GM12878 (cell line): ENCODE results near the gene ARMH1. TPM values are rescaled to one million over a fixed set of nuclear protein-coding genes. Genes with fewer than 3 reads are reported as not detected.

Experiments
- ATAC-seq: fragments of 200-7000 bp; cut with Tn5 transposase; 3 replicates; pipeline ENCODE4 v1.9.1; 2020; ENCODE audit warnings: mild to moderate bottlenecking, moderate library complexity
- BruUV-seq: library from RNA; stranded (reverse); fragments of 400-500 nt; replicated peaks from 2 replicates; lab custom pipeline; 2021; lab: Mats Ljungman, UMichigan
- CTCF ChIA-PET: fragments of 300-600 bp; sonication (Branson Sonifier 250); formaldehyde crosslinking; extraction: SDS; loops from one replicate; lab custom pipeline; 2021; ENCODE audit warnings: inconsistent platforms; lab: Yijun Ruan, JAX
- POLR2A ChIA-PET: fragments of 350-600 bp; formaldehyde crosslinking; extraction: SDS; loops from one replicate; lab custom pipeline; 2021; ENCODE audit warnings: inconsistent platforms; lab: Charles Lee
- RAD21 ChIA-PET: fragments of 300-600 bp; sonication (Branson Sonifier 250); formaldehyde crosslinking; loops from one replicate; lab custom pipeline; 2023; ENCODE audit warnings: antibody characterized with exemption; ENCODE audit not compliant: unreplicated experiment; lab: Charles Lee
- SMC1A ChIA-PET: fragments of 300-600 bp; sonication (Branson Sonifier 250); formaldehyde crosslinking; loops from one replicate; lab custom pipeline; 2023; ENCODE audit not compliant: unreplicated experiment, uncharacterized antibody; lab: Charles Lee
- DNase-seq: peaks from one replicate; pipeline ENCODE4 v3.0.0-alpha.2; 2011; ENCODE audit warnings: low read depth, low spot score
- FAIRE-seq: peaks from 3 replicates; lab custom pipeline; 2011; peaks lifted over from hg19 to GRCh38; lab: Jason Lieb, UNC
- H2AFZ ChIP-seq: 2 replicates; pipeline ENCODE4 v1.6.0; 2011; ENCODE audit warnings: low read depth, low read length, control low read depth; ENCODE audit not compliant: control insufficient read depth
- H3K27ac ChIP-seq: 2 replicates; pipeline ENCODE4 v1.5.1; 2011; ENCODE audit warnings: control low read depth; ENCODE audit not compliant: control insufficient read depth, insufficient read depth
- H3K27me3 ChIP-seq, 2 experiments: replicated peaks in 1 of 2; 2 replicates each; pipeline versions ENCODE4 v1.6.0 to v1.6.1; 2011; ENCODE audit warnings: low read length in 1 of 2; ENCODE audit not compliant: control insufficient read depth in 2 of 2, insufficient read depth in 2 of 2
- H3K36me3 ChIP-seq, 2 experiments: 2 replicates each; pipeline ENCODE4 v1.5.1; 2011; ENCODE audit warnings: low read length in 1 of 2; ENCODE audit not compliant: control insufficient read depth in 2 of 2, insufficient read depth in 2 of 2
- H3K4me1 ChIP-seq: 2 replicates; pipeline ENCODE4 v1.6.1; 2011; ENCODE audit warnings: mild to moderate bottlenecking, low read length, moderate library complexity, mixed read lengths; ENCODE audit not compliant: control insufficient read depth, insufficient read depth
- H3K4me2 ChIP-seq: 2 replicates; pipeline ENCODE4 v1.6.0; 2011; ENCODE audit warnings: control low read depth; ENCODE audit not compliant: control insufficient read depth, insufficient read depth
- H3K4me3 ChIP-seq: fragments of 200-600 bp; sonication (generic); 2 replicates; pipeline ENCODE4 v1.5.1; 2016
- H3K79me2 ChIP-seq: 2 replicates; pipeline ENCODE4 v1.6.0; 2011; ENCODE audit warnings: low read length; ENCODE audit not compliant: control insufficient read depth, insufficient read depth
- H3K9ac ChIP-seq: 2 replicates; pipeline ENCODE4 v1.8.0; 2011; ENCODE audit warnings: low read length, control low read depth, mixed read lengths; ENCODE audit not compliant: control insufficient read depth, insufficient read depth
- H3K9me3 ChIP-seq: replicated peaks from 3 replicates; pipeline ENCODE4 v1.5.1; 2011; ENCODE audit warnings: mild to moderate bottlenecking, low read length; ENCODE audit not compliant: control insufficient read depth, insufficient read depth
- H4K20me1 ChIP-seq: 2 replicates; pipeline ENCODE4 v1.6.0; 2011; ENCODE audit not compliant: control insufficient read depth, insufficient read depth
- ATF2 ChIP-seq: IDR thresholded peaks from 2 replicates; pipeline ENCODE4 v1.6.1; 2012; ENCODE audit warnings: low read length, inconsistent platforms
- ELK1 ChIP-seq: IDR thresholded peaks from 2 replicates; pipeline ENCODE4 v1.6.1; 2012; ENCODE audit warnings: low read depth, low read length, improper control_type of control experiment
- MEF2A ChIP-seq: IDR thresholded peaks from 2 replicates; pipeline ENCODE4 v1.6.1; 2011; ENCODE audit warnings: low read depth, mild to moderate bottlenecking, low read length, moderate library complexity; ENCODE audit not compliant: insufficient read depth
- TCF7 ChIP-seq: IDR thresholded peaks from 2 replicates; pipeline ENCODE4 v1.6.1; 2014; ENCODE audit warnings: antibody characterized with exemption, borderline replicate concordance
- ZBTB40 ChIP-seq: fragments of 450-650 bp; IDR thresholded peaks from 2 replicates; pipeline ENCODE4 v1.6.1; 2016; ENCODE audit warnings: mild to moderate bottlenecking, moderate library complexity, borderline replicate concordance
- WGBS: methylation state at CpG from one replicate; pipeline ENCODE4 v1.1.6; 2016; ENCODE audit warnings: low lambda C conversion rate; ENCODE audit not compliant: insufficient replicate concordance, insufficient coverage; ENCODE audit errors: missing lambda C conversion rate; 5-methylcytosine and 5-hydroxymethylcytosine counted together
- in situ Hi-C: fragments of 300-500 bp; cut with MboI; formaldehyde crosslinking; loops from 9 replicates; pipeline ENCODE4 v1.14.3; 2018; ENCODE audit warnings: mixed read lengths
- intact Hi-C: fragments of 100-400 bp; cut with micrococcal nuclease; formaldehyde crosslinking; loops from one replicate; pipeline ENCODE4 v1.14.2; 2022; ENCODE audit not compliant: unreplicated experiment
- polyA plus RNA-seq, 11 experiments: library from polyadenylated mRNA; depleted of rRNA in 4 of 11; unstranded in 6 of 11; stranded (reverse) in 5 of 11; fragments of >200 nt; fragmentation: Nextera tagmentation in 4 of 11; fragmentation: Illumina TruSeq in 1 of 11; extraction: Ambion mirVana in 4 of 11; extraction: Trizol in 1 of 11; gene quantifications; 1 replicate in 1 of 11; 2 replicates in 10 of 11; pipeline versions ENCODE4 v1.2.1 to v1.2.3, GENCODE V29; 2011 to 2016; ENCODE audit warnings: inconsistent platforms in 2 of 11, missing spikeins in 2 of 11, low read depth in 1 of 11
- total RNA-seq, 4 experiments: library from RNA; depleted of rRNA in 3 of 4; stranded (reverse); fragments of >200 nt in 3 of 4; fragmentation: Illumina TruSeq in 1 of 4; extraction: Trizol in 1 of 4; gene quantifications; 2 replicates each; pipeline versions ENCODE4 v1.2.1 to v1.2.3, GENCODE V29; 2013 to 2021
- TF ChIP-seq, protein P1 (sequence below): IDR thresholded peaks from 2 replicates; pipeline ENCODE4 v1.6.1; 2012; ENCODE audit warnings: improper control_type of control experiment, low read depth, low read length; ENCODE audit not compliant: insufficient replicate concordance
- TF ChIP-seq, protein P2 (sequence below): IDR thresholded peaks from 2 replicates; pipeline ENCODE4 v1.6.1; 2012; ENCODE audit warnings: low read depth, low read length, improper control_type of control experiment

Gene ARMH1
- total and polyA plus RNA-seq, 10 of the 15 experiments (the other 5 are each of a cell fraction or from before 2014, with no cell fraction given), result 0.93 to 43.9 (median 8.2) TPM

DNA sequence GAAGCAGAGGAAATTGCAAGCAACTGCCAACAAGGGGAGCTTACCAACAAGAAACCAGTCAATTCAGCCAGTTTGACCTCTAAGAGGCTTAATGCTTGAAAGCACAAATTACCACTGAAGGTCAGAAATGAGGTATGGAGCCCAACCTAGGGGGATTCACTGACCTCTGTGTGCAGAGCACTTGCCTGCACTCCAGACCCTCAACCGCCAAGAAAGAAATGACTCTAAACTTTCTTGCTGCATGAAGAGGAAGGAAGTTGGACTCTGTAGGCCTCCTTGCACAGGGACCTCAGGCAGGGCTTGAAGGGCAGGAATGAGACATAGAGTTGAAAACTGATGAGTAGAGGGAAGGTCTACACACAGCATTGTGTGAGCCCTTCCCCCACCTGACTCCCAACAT lies 10.0 kb downstream of the ARMH1 start (continued):
- TF ChIP-seq, protein P1, sequence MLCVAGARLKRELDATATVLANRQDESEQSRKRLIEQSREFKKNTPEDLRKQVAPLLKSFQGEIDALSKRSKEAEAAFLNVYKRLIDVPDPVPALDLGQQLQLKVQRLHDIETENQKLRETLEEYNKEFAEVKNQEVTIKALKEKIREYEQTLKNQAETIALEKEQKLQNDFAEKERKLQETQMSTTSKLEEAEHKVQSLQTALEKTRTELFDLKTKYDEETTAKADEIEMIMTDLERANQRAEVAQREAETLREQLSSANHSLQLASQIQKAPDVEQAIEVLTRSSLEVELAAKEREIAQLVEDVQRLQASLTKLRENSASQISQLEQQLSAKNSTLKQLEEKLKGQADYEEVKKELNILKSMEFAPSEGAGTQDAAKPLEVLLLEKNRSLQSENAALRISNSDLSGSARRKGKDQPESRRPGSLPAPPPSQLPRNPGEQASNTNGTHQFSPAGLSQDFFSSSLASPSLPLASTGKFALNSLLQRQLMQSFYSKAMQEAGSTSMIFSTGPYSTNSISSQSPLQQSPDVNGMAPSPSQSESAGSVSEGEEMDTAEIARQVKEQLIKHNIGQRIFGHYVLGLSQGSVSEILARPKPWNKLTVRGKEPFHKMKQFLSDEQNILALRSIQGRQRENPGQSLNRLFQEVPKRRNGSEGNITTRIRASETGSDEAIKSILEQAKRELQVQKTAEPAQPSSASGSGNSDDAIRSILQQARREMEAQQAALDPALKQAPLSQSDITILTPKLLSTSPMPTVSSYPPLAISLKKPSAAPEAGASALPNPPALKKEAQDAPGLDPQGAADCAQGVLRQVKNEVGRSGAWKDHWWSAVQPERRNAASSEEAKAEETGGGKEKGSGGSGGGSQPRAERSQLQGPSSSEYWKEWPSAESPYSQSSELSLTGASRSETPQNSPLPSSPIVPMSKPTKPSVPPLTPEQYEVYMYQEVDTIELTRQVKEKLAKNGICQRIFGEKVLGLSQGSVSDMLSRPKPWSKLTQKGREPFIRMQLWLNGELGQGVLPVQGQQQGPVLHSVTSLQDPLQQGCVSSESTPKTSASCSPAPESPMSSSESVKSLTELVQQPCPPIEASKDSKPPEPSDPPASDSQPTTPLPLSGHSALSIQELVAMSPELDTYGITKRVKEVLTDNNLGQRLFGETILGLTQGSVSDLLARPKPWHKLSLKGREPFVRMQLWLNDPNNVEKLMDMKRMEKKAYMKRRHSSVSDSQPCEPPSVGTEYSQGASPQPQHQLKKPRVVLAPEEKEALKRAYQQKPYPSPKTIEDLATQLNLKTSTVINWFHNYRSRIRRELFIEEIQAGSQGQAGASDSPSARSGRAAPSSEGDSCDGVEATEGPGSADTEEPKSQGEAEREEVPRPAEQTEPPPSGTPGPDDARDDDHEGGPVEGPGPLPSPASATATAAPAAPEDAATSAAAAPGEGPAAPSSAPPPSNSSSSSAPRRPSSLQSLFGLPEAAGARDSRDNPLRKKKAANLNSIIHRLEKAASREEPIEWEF, result no peak
- TF ChIP-seq ATF2 (peak; percentile 81), TCF7 (0 out of 2 replicates have a peak, but pooled peaks have one; percentile 47)
- TF ChIP-seq, all 136 proteins: peak for 36

DNA sequence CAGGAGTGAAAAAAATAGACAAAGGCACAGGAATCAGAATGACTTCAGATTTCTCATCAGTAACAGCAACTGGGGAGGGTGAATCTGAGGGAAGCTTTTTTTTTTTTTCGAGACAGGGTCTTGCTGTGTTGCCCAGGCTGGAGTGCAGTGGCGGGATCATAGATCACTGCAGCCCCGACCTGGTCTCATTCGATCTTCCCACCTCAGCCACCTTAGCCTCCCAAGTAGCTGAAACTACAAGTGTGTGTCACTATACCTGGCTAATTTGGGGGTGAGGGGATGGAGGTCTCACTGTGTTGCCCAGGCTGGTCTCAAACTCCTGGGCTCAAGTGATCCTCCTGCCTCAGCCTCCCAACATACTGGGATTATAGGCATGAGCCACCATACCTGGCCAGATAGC lies 10.7 kb downstream of the ARMH1 start:
- CTCF ChIA-PET, result interaction anchor here (0.7 to 3.1 kb wide), 6 partner anchors 11 to 33 kb away, joined by 3 to 17 read pairs (median 4); partner anchors contain the start of genes ARMH1 and TMEM53
- FAIRE-seq, result no peak
- intact Hi-C loops (no loop called here), in situ Hi-C loops (no loop called here)
- no TSS peak for BruUV-seq
- Histone ChIP-seq H2AFZ (no peak overlapping the region), H3K27ac (peak overlapping the region; percentile 77), H4K20me1 (no peaks in the 10 kb centered on the region), H3K36me3 (no peaks in the 10 kb centered on the region), H3K4me2 (0 out of 2 replicates have a peak overlapping the region, but pooled peaks have one; percentile 50), H3K79me2 (no peaks in the 10 kb centered on the region), H3K4me3 (no peak overlapping the region), H3K27me3 (no peaks in the 10 kb centered on the region), H3K4me1 (peaks cover 20% of the 10 kb centered on the region), H3K9ac (no peak overlapping the region; the same call in 1 of the 2 replicates), H3K9me3 (no peaks in the 10 kb centered on the region)
- no peak for DNase-seq
- RAD21 ChIA-PET, result interaction anchor here (0.8 to 1.7 kb wide), 2 partner anchors 13 to 33 kb away, joined by 3 to 6 read pairs; no protein-coding TSS in a partner anchor
- WGBS, result 75% methylated on average over 4 of the region's 4 CpGs
- SMC1A ChIA-PET, result interaction anchor here (1.6 to 2.6 kb wide), 3 partner anchors 11 to 37 kb away, joined by 8 to 15 read pairs (median 14); partner anchors contain the start of genes ARMH1 and TMEM53
- POLR2A ChIA-PET, result interaction anchor here (0.9 to 2.8 kb wide), 3 partner anchors 8 to 37 kb away, joined by 3 to 29 read pairs (median 4); partner anchors contain the start of genes ARMH1 and TMEM53
- ATAC-seq, result no peak
- TF ChIP-seq ELK1 (no peak), ZBTB40 (no peak), MEF2A (no peak)
- TF ChIP-seq, protein P2, sequence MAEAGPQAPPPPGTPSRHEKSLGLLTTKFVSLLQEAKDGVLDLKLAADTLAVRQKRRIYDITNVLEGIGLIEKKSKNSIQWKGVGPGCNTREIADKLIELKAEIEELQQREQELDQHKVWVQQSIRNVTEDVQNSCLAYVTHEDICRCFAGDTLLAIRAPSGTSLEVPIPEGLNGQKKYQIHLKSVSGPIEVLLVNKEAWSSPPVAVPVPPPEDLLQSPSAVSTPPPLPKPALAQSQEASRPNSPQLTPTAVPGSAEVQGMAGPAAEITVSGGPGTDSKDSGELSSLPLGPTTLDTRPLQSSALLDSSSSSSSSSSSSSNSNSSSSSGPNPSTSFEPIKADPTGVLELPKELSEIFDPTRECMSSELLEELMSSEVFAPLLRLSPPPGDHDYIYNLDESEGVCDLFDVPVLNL, result no peak
